ENCODE results near the gene DSP. TPM values are rescaled to one million over a fixed set of nuclear protein-coding genes. Genes with fewer than 3 reads are reported as not detected.

The DSP gene
- total and polyA plus RNA-seq, 10 of the 15 experiments (the other 5 are each of a cell fraction or from before 2014, with no cell fraction given): under 0.01 to 0.36 (median 0.04) TPM; not detected in 4

DNA sequence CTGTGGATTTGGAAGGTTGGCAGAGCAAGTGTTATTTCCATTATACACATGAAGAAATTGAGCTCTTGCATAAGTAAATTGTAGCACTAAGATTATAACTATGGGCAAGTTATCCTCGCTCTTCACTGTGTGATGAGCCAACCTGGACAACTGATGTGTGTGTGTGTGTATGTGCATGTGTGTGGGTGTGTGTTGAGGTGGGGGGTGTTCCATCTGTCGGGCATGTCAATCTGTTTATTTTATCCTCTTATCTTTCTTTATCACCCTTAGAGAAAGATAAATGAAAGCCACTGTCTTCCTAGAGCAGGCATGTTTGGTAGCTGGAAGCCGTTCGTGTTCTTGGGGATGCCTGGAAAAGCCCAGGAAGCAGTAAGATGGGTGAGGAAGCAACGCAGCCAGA, 3.0 kb upstream of the DSP start (continued):
- TF ChIP-seq LARP7 (IDR thresholded peaks at IDR 0.05) (no peak), FOXK2 (IDR thresholded peaks at IDR 0.05) (no peak), HDGF (IDR thresholded peaks at IDR 0.05) (no peak), E4F1 (IDR thresholded peaks at IDR 0.05; ENCODE audit: borderline replicate concordance, partially characterized antibody) (no peak), SRF (IDR thresholded peaks at IDR 0.05; ENCODE audit: low read depth in 2 of 2, low read length in 2 of 2) (no peak), POLR2AphosphoS5 (IDR thresholded peaks at IDR 0.05; ENCODE audit: low read length) (no peak), WRNIP1 (IDR thresholded peaks at IDR 0.05; ENCODE audit: borderline replicate concordance, low read depth, low read length) (no peak), TARDBP (IDR thresholded peaks at IDR 0.05; ENCODE audit: borderline replicate concordance) (no peak), CHD1 (IDR thresholded peaks at IDR 0.05; ENCODE audit: low read depth, low read length) (no peak), TCF7 (IDR thresholded peaks at IDR 0.05; ENCODE audit: borderline replicate concordance) (no peak)

GRCh38 chr6:7540595-7540994, 876 bp upstream of the DSP start:
- Histone ChIP-seq H3K36me3 (ENCODE audit: control insufficient read depth in 2 of 2, insufficient read depth in 2 of 2, low read length in 1 of 2) (no peaks in the 10 kb centered on the region), H2AFZ (ENCODE audit: control insufficient read depth, low read depth, low read length) (no peak overlapping the region), H4K20me1 (ENCODE audit: control insufficient read depth, insufficient read depth) (no peaks in the 10 kb centered on the region), H3K9me3 (replicated peaks; ENCODE audit: control insufficient read depth, insufficient read depth, low read length) (no peaks in the 10 kb centered on the region), H3K4me3 (no peak overlapping the region), H3K4me2 (ENCODE audit: control insufficient read depth, insufficient read depth) (no peak overlapping the region; the same call in 1 of the 2 replicates), H3K9ac (ENCODE audit: control insufficient read depth, insufficient read depth, low read length) (no peak overlapping the region), H3K4me1 (ENCODE audit: control insufficient read depth, insufficient read depth, low read length) (no peaks in the 10 kb centered on the region), H3K79me2 (ENCODE audit: control insufficient read depth, insufficient read depth, low read length) (no peaks in the 10 kb centered on the region), H3K27me3 (replicated peaks in 1 of 2; ENCODE audit: control insufficient read depth in 2 of 2, insufficient read depth in 2 of 2, low read length in 1 of 2) (peaks cover 6 to 18% of the 10 kb centered on the region in 2 experiments), H3K27ac (ENCODE audit: control insufficient read depth, insufficient read depth) (no peak overlapping the region)
- CTCF ChIA-PET: no interaction called here
- SMC1A ChIA-PET (ENCODE audit: uncharacterized antibody, unreplicated experiment): interaction anchor here (0.9 kb wide), 1 partner anchor 600 kb away, joined by 3 read pairs; no protein-coding TSS in a partner anchor
- DNase-seq (ENCODE audit: low read depth, low spot score) (no peak), FAIRE-seq (no peak), ATAC-seq (no peak)
- in situ Hi-C loops (cut with MboI) (no loop called here), intact Hi-C loops (cut with micrococcal nuclease; ENCODE audit: unreplicated experiment) (no loop called here)
- no TSS peak for BruUV-seq (replicated peaks)
- 24% methylated on average over 17 of the region's 17 CpGs for WGBS (ENCODE audit: insufficient coverage, insufficient replicate concordance, low lambda C conversion rate, missing lambda C conversion rate)
- no peak for TF ChIP-seq TBL1XR1 (IDR thresholded peaks at IDR 0.05; ENCODE audit: low read depth, low read length)
- no peak for TF ChIP-seq ZZZ3 (IDR thresholded peaks at IDR 0.05; ENCODE audit: control insufficient read depth, insufficient read length, low read depth)
- TF ChIP-seq SUZ12 (IDR thresholded peaks at IDR 0.05; ENCODE audit: unreplicated experiment): no peak
- TF ChIP-seq MTA2 (IDR thresholded peaks at IDR 0.05; ENCODE audit: low read depth): no peak
- POLR2A ChIA-PET: no interaction called here
- RAD21 ChIA-PET (ENCODE audit: unreplicated experiment): no interaction called here
